ENCODE measurements around the gene WARS2.

The WARS2 gene

GRCh38 chr1:119011706-119012105 is 128.7 kb downstream of the WARS2 start:
- DNase-seq = no peak

GRCh38 chr1:119011116-119011515 is 129.3 kb downstream of the WARS2 start:
- DNase-seq = no peak

- peak; percentile 45 for DNase-seq
These were observed 130.3 kb downstream of the WARS2 start for GRCh38 chr1:119010201-119010600.

- no peak for DNase-seq
These were observed 131.2 kb downstream of the WARS2 start for GRCh38 chr1:119009312-119009655.

GRCh38 chr1:119008483-119009311 is 131.8 kb downstream of the WARS2 start:
- peak; percentile 56 for DNase-seq

GRCh38 chr1:119007670-119008482 is 132.6 kb downstream of the WARS2 start:
- no peak for DNase-seq

GRCh38 chr1:119007339-119007669 is 133.1 kb downstream of the WARS2 start:
- no peak for DNase-seq

GRCh38 chr1:119006406-119007279 is 133.8 kb downstream of the WARS2 start:
- no peak for DNase-seq

- DNase-seq = no peak
These were observed 134.6 kb downstream of the WARS2 start for GRCh38 chr1:119005724-119006405.

GRCh38 chr1:119004781-119005180 is 135.7 kb downstream of the WARS2 start:
- no peak for DNase-seq

GRCh38 chr1:119004129-119004527 is 136.3 kb downstream of the WARS2 start:
- DNase-seq = no peak

- DNase-seq = no peak
These were observed 136.9 kb downstream of the WARS2 start for GRCh38 chr1:119003413-119004128.

- DNase-seq = peak; percentile 88
These were observed 138.3 kb downstream of the WARS2 start for GRCh38 chr1:119002028-119002686.

GRCh38 chr1:119001181-119002027 is 139.0 kb downstream of the WARS2 start:
- DNase-seq = peak; percentile 14

- no peak for DNase-seq
These were observed 139.9 kb downstream of the WARS2 start for GRCh38 chr1:119000371-119001180.

GRCh38 chr1:118999348-119000071 is 140.9 kb downstream of the WARS2 start:
- DNase-seq = no peak

GRCh38 chr1:118998171-118998570 is 142.3 kb downstream of the WARS2 start:
- no peak for DNase-seq

- no peak for DNase-seq
These were observed 143.2 kb downstream of the WARS2 start for GRCh38 chr1:118997225-118997624.

Measured in HCEC 1CT (cell line).